ENCODE results near the gene MOB4.

Gene MOB4

DNA sequence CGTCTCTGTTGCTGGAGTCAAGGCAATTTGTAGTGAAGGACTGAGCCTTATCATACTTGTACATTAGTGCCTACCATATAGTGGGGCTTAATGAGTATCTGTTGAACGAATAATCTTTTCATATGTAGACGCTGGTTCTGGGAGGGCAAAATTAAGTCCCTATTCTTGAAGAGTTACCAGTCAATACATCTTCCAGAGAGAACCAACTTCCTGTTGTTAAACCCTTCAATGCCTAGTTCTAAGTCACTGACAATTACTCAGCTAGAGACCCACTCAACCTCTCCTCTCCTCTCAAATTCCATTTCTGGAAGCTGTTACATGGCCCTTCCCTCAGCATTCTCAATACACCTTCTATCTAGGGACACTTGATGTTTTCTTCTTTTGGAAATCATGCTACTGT, 1.1 kb upstream of the MOB4 start:
- DNase-seq (ENCODE audit: extremely low read depth, low read depth): no peak
- TF ChIP-seq, protein P1, sequence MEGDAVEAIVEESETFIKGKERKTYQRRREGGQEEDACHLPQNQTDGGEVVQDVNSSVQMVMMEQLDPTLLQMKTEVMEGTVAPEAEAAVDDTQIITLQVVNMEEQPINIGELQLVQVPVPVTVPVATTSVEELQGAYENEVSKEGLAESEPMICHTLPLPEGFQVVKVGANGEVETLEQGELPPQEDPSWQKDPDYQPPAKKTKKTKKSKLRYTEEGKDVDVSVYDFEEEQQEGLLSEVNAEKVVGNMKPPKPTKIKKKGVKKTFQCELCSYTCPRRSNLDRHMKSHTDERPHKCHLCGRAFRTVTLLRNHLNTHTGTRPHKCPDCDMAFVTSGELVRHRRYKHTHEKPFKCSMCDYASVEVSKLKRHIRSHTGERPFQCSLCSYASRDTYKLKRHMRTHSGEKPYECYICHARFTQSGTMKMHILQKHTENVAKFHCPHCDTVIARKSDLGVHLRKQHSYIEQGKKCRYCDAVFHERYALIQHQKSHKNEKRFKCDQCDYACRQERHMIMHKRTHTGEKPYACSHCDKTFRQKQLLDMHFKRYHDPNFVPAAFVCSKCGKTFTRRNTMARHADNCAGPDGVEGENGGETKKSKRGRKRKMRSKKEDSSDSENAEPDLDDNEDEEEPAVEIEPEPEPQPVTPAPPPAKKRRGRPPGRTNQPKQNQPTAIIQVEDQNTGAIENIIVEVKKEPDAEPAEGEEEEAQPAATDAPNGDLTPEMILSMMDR (IDR thresholded peaks at IDR 0.05; ENCODE audit: low read depth, low read length): no peak

DNA sequence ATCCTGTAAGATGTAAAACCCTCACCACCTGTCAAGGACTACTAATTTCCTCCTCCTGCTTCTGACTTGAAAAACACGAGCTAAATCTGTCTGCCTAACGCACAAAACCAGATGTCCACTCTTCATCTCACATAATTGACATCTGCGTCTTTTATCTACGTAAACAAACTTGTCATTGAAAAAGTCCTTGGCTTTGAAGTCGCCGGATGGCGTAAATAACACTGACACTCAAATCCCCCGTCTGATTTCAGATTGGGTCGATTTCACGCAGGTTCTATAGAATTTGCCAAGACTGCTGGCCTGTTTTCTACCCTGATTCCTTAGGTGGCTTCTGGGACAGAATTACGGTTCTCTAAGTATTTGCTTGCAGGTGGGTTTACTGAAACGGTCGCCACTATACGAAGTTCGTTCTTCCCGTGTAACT, 539 bp upstream of the MOB4 start:
- no peak for DNase-seq (ENCODE audit: extremely low read depth, low read depth)
- TF ChIP-seq, protein P1 (IDR thresholded peaks at IDR 0.05; ENCODE audit: low read depth, low read length): no peak

DNA sequence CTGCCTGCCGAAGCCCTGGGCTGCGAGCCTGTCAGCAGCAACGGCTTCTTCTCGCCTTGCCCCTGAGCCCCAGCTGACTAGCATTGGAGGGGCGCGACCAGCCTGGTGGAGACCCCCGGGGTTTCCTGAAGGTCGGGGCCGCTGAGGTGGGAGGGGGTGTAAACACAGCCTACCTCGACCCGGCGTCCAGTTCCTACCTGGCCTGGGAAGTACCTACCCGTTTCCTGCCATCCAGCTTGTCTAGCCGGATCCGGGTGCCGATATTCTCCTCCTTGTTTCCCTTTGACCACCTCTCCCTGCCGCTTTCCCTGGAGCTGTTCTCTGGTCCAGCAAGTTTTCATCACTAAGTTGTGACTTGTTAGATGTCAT, 511 bp downstream of the MOB4 start:
- no peak for DNase-seq (ENCODE audit: extremely low read depth, low read depth)
- TF ChIP-seq, protein P1 (IDR thresholded peaks at IDR 0.05; ENCODE audit: low read depth, low read length): no peak

DNA sequence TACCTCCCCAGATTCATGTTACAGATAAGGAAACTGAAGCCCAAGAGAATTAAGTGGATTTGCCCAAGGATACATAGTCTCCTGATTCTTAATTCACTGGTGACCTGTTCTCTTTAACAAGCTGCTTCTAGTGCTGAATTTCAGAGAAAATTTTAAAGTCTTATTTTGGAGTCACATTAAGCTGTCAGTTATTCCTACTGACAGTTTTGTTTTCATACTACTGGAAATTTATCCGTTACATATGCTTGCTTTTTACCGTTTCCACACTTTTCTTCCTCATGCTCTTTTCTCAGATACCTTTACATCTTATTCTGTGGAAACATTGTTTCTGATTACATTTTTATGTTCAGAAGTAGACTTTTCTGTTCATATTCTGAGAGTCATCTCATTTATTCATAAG, 1.3 kb downstream of the MOB4 start:
- TF ChIP-seq, protein P1 (IDR thresholded peaks at IDR 0.05; ENCODE audit: low read depth, low read length): no peak
- no peak for DNase-seq (ENCODE audit: extremely low read depth, low read depth)

DNA sequence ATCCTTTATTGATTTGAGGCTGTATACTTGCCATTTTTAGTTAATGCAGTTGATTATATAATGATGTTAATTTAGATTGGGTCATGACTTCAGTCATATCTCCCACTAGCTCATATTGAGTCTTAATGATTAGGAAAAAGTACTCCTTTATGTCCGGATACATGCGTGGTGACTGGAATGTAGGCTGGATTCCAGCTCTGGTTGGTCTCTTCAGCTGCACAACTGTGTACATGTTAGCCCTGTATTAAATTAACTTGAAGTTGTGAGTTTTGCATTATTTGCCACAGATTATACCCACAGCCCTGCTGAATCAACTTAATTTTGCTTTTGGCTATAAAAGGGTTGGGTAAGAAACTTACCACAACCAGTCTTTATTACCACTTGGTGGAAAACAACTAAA, 22.5 kb downstream of the MOB4 start:
- DNase-seq (ENCODE audit: extremely low read depth, low read depth): no peak
- TF ChIP-seq, protein P1 (IDR thresholded peaks at IDR 0.05; ENCODE audit: low read depth, low read length): no peak

- TF ChIP-seq, protein P1 (IDR thresholded peaks at IDR 0.05; ENCODE audit: low read depth, low read length): no peak
- no peak for DNase-seq (ENCODE audit: extremely low read depth, low read depth)
Measured at GRCh38 chr2:197539734-197540133, 23.9 kb downstream of the MOB4 start.

DNA sequence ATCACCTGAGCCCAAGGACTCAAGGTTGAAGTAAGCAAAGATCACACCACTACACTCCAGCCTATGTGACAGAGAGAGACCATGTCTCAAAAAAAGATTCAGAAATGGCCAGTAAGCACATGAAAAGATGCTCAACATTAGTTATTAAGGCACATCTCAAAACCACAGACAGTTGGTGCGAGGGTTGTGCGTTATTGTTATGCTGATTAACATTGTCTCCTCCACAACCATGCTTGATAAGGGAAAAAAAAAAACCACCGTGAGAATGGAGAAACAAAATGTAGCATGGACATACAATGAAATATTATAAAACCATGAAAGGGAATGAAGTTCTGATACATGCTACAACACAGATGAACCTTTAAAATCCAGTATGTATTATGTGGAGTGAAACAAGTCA, 27.3 kb downstream of the MOB4 start:
- TF ChIP-seq, protein P1 (IDR thresholded peaks at IDR 0.05; ENCODE audit: low read depth, low read length): no peak
- no peak for DNase-seq (ENCODE audit: extremely low read depth, low read depth)
